Right cardiac atrium (tissue), 5 donors: ENCODE measurements around the gene ANKFY1. TPM values are rescaled to one million over a fixed set of nuclear protein-coding genes. Genes with fewer than 3 reads are reported as not detected.
A peak's percentile ranks its signal among the peaks of the same experiment; 100 is the strongest.

ENCODE experiments used
- ATAC-seq, 2 donors: fragments of 200-7000 bp; cut with Tn5 transposase; one replicate each; pipeline versions ENCODE4 v1.8.0 to v1.9.1; 2020; ENCODE audit warnings: moderate library complexity in 2 of 2, mild to moderate bottlenecking in 1 of 2
- DNase-seq, 3 donors: peaks; one replicate each; pipeline ENCODE4 v3.0.0-alpha.2; 2020
- H3K27ac ChIP-seq: one replicate; pipeline ENCODE4 v1.5.1; 2013; ENCODE audit warnings: mild to moderate bottlenecking, low read length, control low read depth, moderate library complexity
- H3K27me3 ChIP-seq: one replicate; pipeline ENCODE4 v1.6.1; 2013; ENCODE audit not compliant: control insufficient read depth, insufficient read depth
- H3K4me1 ChIP-seq: one replicate; pipeline ENCODE4 v1.6.1; 2013; ENCODE audit warnings: low read length; ENCODE audit not compliant: control insufficient read depth, insufficient read depth
- H3K4me3 ChIP-seq: one replicate; pipeline ENCODE4 v1.5.1; 2013; ENCODE audit warnings: low read length, control low read depth
- H3K9me3 ChIP-seq: one replicate; pipeline ENCODE4 v1.6.1; 2013; ENCODE audit warnings: low read length; ENCODE audit not compliant: control insufficient read depth
- WGBS: extraction: QIAGEN DNeasy Blood & Tissue Kit; methylation state at CpG from one replicate; pipeline ENCODE4 v1.1.7; 2013; 5-methylcytosine and 5-hydroxymethylcytosine counted together
- intact Hi-C, 4 donors: fragments of 100-400 bp; cut with DNase I; formaldehyde crosslinking; loops; one replicate each; pipeline versions ENCODE4 v1.11.0 to v1.14.0; 2022 to 2023
- polyA plus RNA-seq: library from polyadenylated mRNA; stranded (reverse); fragments of 200-250 nt; gene quantifications from one replicate; pipeline ENCODE4 v1.2.3, GENCODE V29; 2013
- total RNA-seq, 4 donors: library from RNA; stranded (reverse); fragmentation: NEBNext Ultra II Directional; extraction: Animal tissue kit (Norgen Biotek cat#: 25700); gene quantifications; one replicate each; pipeline ENCODE4 v1.2.1, GENCODE V29; 2021
- donor health status: healthy with polysubstance abuse.
- donor health status: DM: no; HTN: yes; CAD: no.
- donor health status: DM: no; HTN: no; CAD: no.
- donor health status: DM: no; HTN: yes; CAD: no; lungs with severe emphysema.
- donor health status: DM: yes; HTN: yes; CAD: no.

ANKFY1 gene
- total and polyA plus RNA-seq, 5 donors: 8.6 to 27.1 (median 24.5) TPM

DNA sequence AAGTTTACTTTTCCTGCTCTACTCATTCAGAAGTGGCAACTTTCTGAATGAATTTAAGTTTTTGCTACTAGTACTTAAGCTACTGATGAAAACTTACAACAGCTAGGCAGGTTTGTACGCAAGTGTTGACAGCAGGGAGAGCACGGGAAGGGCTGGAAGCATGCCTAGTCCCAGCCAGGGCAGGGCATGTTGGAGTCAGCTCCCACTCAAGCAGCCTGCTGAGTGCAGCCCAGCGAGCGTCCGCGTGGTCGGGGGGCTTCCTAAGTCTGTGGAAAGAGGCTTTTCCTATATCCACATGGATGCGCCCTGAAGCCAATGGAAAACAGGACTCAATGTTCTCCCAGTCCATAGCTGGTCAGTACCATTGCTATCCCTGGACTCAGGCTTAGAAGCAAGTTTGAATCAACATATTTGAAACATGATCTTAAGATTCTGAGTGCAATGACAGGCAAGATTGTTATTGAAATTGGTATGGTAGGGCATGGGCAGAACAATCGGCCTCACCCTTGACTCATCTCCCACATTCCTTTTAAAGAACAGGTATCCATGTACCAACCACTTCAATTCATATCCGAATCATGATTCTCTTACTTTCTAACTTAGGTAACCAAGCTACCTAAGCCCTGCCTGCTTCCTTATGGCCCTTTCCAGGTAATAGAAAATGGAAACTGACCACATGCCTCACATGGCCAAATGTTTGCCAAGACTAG is 98.3 kb downstream of the ANKFY1 start:
- no peak overlapping the region for H3K27ac ChIP-seq
- no peaks in the 10 kb centered on the region for H3K27me3 ChIP-seq
- whole genome bisulfite sequencing: 73% methylated on average over 10 of the region's 10 CpGs
- H3K4me3 ChIP-seq: no peak overlapping the region
- DNase-seq (peak; percentile 35 to 71 (median 64)), ATAC-seq (peak; percentile 44 to 57)
- intact Hi-C loops: no loop called here
- H3K9me3 ChIP-seq: no peaks in the 10 kb centered on the region
- peaks cover 9% of the 10 kb centered on the region for H3K4me1 ChIP-seq

DNA sequence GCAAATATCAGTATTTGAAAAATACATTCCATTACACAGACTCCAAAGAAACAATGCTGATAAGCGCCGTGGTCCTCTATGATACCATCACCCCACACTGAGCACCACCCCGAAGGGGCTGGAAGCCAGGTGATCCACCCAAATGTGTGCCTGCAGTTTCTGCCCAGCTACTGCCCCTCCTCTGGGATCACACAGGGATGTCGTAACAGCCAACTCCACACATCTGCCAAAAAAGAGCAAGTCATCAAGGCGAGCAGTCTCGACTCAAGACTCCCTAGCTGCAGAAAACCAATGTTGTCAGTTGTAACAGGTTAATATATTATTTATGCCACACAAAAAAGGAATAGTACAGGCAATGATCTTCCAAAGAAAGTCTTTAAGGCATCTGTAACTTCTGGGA is 99.8 kb downstream of the ANKFY1 start:
- ATAC-seq (peak; percentile 19 to 45), DNase-seq (peak in 2 of 3 donors; percentile 34 to 78)
- no peak overlapping the region for H3K4me3 ChIP-seq
- H3K27ac ChIP-seq: no peak overlapping the region
- WGBS: 62% methylated on average over 6 of the region's 6 CpGs
- intact Hi-C loops: no loop called here
- no peaks in the 10 kb centered on the region for H3K27me3 ChIP-seq
- H3K4me1 ChIP-seq: peaks cover 9% of the 10 kb centered on the region
- H3K9me3 ChIP-seq: no peaks in the 10 kb centered on the region

GRCh38 chr17:4162775-4163466 is 100.9 kb downstream of the ANKFY1 start:
- H3K4me1 ChIP-seq: peaks cover 9% of the 10 kb centered on the region
- H3K27ac ChIP-seq: peak overlapping the region; percentile 16
- ATAC-seq (peak; percentile 26 to 39), DNase-seq (peak in 2 of 3 donors; percentile 14 to 48)
- no peak overlapping the region for H3K4me3 ChIP-seq
- intact Hi-C loops: no loop called here
- no peaks in the 10 kb centered on the region for H3K27me3 ChIP-seq
- 69% methylated on average over 14 of the region's 14 CpGs for WGBS
- H3K9me3 ChIP-seq: no peaks in the 10 kb centered on the region

- DNase-seq: peak in 2 of 3 donors; percentile 21 to 53
- peak; percentile 15 to 25 for ATAC-seq
- Histone ChIP-seq H3K9me3 (no peaks in the 10 kb centered on the region), H3K4me3 (no peak overlapping the region), H3K27ac (peak overlapping the region; percentile 16), H3K27me3 (no peaks in the 10 kb centered on the region), H3K4me1 (peaks cover 9% of the 10 kb centered on the region)
- intact Hi-C loops: no loop called here
- WGBS: 72% methylated on average over 6 of the region's 6 CpGs
Observed at GRCh38 chr17:4162321-4162720, 101.5 kb downstream of the ANKFY1 start.

DNA sequence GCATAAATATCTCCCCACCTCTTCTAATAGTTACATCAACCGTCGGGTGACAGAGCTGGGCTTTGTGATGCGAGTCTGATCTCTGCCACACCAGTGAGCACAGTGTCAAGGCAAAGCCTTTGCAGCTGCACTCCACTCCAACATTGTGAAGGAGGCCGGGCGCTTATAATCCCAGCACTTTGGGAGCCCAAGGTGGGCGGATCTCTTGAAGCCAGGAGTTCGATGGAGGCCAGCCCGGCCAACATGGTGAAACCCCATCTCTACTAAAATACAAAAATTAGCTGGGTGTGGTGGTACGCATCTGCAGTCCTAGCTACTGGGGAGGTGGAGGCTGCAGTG is 101.8 kb downstream of the ANKFY1 start:
- H3K27ac ChIP-seq: peak overlapping the region; percentile 15
- DNase-seq: peak in 1 of 3 donors; percentile 42
- peaks cover 9% of the 10 kb centered on the region for H3K4me1 ChIP-seq
- WGBS: 80% methylated on average over 9 of the region's 9 CpGs
- H3K9me3 ChIP-seq: no peaks in the 10 kb centered on the region
- intact Hi-C loops: no loop called here
- H3K4me3 ChIP-seq: no peak overlapping the region
- no peak for ATAC-seq
- no peaks in the 10 kb centered on the region for H3K27me3 ChIP-seq

DNA sequence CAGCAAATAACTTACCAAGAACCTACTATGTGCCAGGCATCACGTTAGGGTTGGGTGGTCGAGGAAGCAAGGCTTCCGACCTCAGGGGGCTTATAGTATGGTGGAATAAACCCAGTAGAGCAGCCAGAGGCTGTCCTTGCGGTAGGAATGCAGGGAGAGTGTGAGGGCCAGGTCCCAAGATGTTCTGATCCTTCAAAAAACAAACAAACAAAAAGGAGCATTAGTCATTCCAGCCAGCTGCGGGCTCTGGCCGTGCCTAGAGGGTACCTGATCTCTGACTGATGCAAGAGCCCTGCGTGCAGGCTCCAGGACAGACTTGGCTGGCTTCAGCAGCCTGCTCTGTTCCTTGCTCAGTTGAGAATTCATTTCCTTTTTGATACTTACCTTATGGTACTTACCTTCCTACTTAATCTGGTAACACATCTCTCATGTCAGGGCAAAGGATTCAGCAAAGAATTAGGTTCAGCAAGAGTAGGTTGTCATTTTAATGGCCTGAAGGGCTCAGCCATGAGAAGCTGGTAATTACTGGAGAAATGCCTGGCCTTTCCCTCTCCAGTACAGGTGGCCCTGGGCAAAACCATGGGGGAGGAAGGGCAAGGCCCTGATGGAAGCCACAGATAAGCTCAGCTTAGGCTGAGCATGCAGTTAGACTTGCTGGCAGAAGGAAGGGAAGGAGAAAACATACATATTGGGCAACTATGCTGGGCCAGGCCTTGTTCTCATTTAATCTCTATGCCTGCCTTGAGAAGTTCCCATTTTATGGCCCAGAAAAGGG is 102.4 kb downstream of the ANKFY1 start:
- ATAC-seq (no peak), DNase-seq (peak in 1 of 3 donors; percentile 50)
- no peak overlapping the region for H3K4me3 ChIP-seq
- intact Hi-C loops: no loop called here
- peaks cover 9% of the 10 kb centered on the region for H3K4me1 ChIP-seq
- H3K9me3 ChIP-seq: no peaks in the 10 kb centered on the region
- 72% methylated on average over 7 of the region's 7 CpGs for whole genome bisulfite sequencing
- H3K27ac ChIP-seq: no peak overlapping the region
- H3K27me3 ChIP-seq: no peaks in the 10 kb centered on the region

DNA sequence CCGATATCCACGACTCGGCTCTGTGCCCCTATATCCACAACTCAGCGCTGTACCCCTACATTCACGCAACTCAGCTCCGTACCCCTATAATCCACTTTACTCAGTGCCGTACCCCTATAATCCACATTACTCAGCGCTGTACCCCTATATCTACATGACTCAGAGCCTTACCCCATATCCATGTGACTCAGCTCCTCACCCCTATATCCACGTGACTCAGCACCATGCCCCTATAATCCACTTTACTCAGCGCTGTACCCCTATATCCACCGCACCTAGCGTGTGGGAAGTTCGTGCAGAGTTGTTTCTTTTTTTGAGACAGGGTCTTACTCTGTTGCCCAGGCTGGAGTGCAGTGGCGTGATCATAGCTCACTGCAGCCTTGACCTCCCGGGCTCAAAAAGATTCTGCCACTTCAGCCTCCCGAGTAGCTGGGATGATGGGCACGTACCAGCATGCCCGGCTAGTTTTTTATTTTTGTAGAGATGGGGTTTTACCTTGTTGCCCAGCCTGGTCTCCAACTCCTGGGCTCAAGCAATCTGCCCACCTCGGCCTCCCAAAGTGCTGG is 103.4 kb downstream of the ANKFY1 start:
- Histone ChIP-seq H3K9me3 (no peaks in the 10 kb centered on the region), H3K4me3 (no peak overlapping the region), H3K4me1 (peaks cover 9% of the 10 kb centered on the region), H3K27ac (no peak overlapping the region), H3K27me3 (no peaks in the 10 kb centered on the region)
- ATAC-seq (no peak), DNase-seq (peak in 2 of 3 donors; percentile 12 to 16)
- 98% methylated on average over 19 of the region's 19 CpGs for WGBS
- intact Hi-C loops: no loop called here

GRCh38 chr17:4159761-4160160 is 104.0 kb downstream of the ANKFY1 start:
- Histone ChIP-seq H3K27me3 (no peaks in the 10 kb centered on the region), H3K9me3 (no peaks in the 10 kb centered on the region), H3K4me1 (peaks cover 9% of the 10 kb centered on the region), H3K27ac (no peak overlapping the region), H3K4me3 (no peak overlapping the region)
- WGBS: 97% methylated on average over 15 of the region's 15 CpGs
- intact Hi-C loops: no loop called here
- ATAC-seq: no peak
- DNase-seq: no peak

- Histone ChIP-seq H3K27me3 (no peaks in the 10 kb centered on the region), H3K27ac (no peak overlapping the region), H3K4me3 (no peak overlapping the region), H3K9me3 (no peaks in the 10 kb centered on the region), H3K4me1 (peaks cover 8% of the 10 kb centered on the region)
- WGBS: 95% methylated on average over 12 of the region's 12 CpGs
- ATAC-seq: no peak
- intact Hi-C loops: no loop called here
- peak in 2 of 3 donors; percentile 9 to 25 for DNase-seq
Observed at GRCh38 chr17:4157618-4158333, 106.0 kb downstream of the ANKFY1 start.

GRCh38 chr17:4156750-4157381 is 106.9 kb downstream of the ANKFY1 start:
- DNase-seq (peak in 2 of 3 donors; percentile 29 to 45), ATAC-seq (no peak)
- WGBS: 77% methylated on average over 16 of the region's 16 CpGs
- Histone ChIP-seq H3K9me3 (no peaks in the 10 kb centered on the region), H3K27ac (no peak overlapping the region), H3K4me3 (no peak overlapping the region), H3K4me1 (peaks cover 3% of the 10 kb centered on the region), H3K27me3 (no peaks in the 10 kb centered on the region)
- intact Hi-C loops: no loop called here
